ENCODE data around the gene VPS13D.
"Not testable (repeated sequence)": the region's sequence is repeated elsewhere in the genome, so short reads cannot be mapped to it uniquely, and the experiment has no call there.

Gene VPS13D

GRCh38 chr1:12468323-12468722 is 238.5 kb downstream of the VPS13D start:
- Histone ChIP-seq H3K79me2 (ENCODE audit: insufficient read depth, low read length) (no peaks in the 10 kb centered on the region), H3K27me3 (ENCODE audit: insufficient read depth, low read length, poor library complexity) (no peaks in the 10 kb centered on the region), H3K9me3 (ENCODE audit: insufficient read depth, low read length, severe bottlenecking) (no peaks in the 10 kb centered on the region), H3K4me1 (ENCODE audit: insufficient read depth, low read length) (peaks cover 41% of the 10 kb centered on the region), H3K36me3 (ENCODE audit: insufficient read depth, low read length) (0 out of 2 replicates have a peak, but pooled peaks cover 6% of the 10 kb centered on the region), H3K4me3 (ENCODE audit: low read depth in 1 of 2, low read length in 2 of 2) (no peak overlapping the region), H3K9ac (ENCODE audit: low read depth, low read length) (no peak overlapping the region), H2AFZ (ENCODE audit: low read depth, low read length) (no peak overlapping the region), H4K20me1 (ENCODE audit: insufficient read depth, low read length) (no peaks in the 10 kb centered on the region), H3K27ac (ENCODE audit: low read length) (no peak overlapping the region), H3K4me2 (ENCODE audit: insufficient read depth, low read length) (no peak overlapping the region)
- DNase-seq (no peak), ATAC-seq (ENCODE audit: insufficient read depth, low read depth) (no peak)
- TF ChIP-seq EZH2 (IDR thresholded peaks at IDR 0.05; ENCODE audit: borderline replicate concordance, low read depth, low read length, severe bottlenecking) (no peak), CTCF (IDR thresholded peaks at IDR 0.05; ENCODE audit: borderline replicate concordance, extremely low read depth, low read length, poor library complexity, severe bottlenecking) (no peak)

- Histone ChIP-seq H3K79me2 (ENCODE audit: insufficient read depth, low read length) (no peaks in the 10 kb centered on the region), H3K4me3 (ENCODE audit: low read depth in 1 of 2, low read length in 2 of 2) (no peak overlapping the region), H3K4me2 (ENCODE audit: insufficient read depth, low read length) (no peak overlapping the region), H3K4me1 (ENCODE audit: insufficient read depth, low read length) (peaks cover 53% of the 10 kb centered on the region), H3K27ac (ENCODE audit: low read length) (peak overlapping the region; percentile 98), H2AFZ (ENCODE audit: low read depth, low read length) (no peak overlapping the region), H3K27me3 (ENCODE audit: insufficient read depth, low read length, poor library complexity) (no peaks in the 10 kb centered on the region), H3K36me3 (ENCODE audit: insufficient read depth, low read length) (0 out of 2 replicates have a peak, but pooled peaks cover 6% of the 10 kb centered on the region), H3K9ac (ENCODE audit: low read depth, low read length) (no peak overlapping the region), H4K20me1 (ENCODE audit: insufficient read depth, low read length) (no peaks in the 10 kb centered on the region), H3K9me3 (ENCODE audit: insufficient read depth, low read length, severe bottlenecking) (no peaks in the 10 kb centered on the region)
- ATAC-seq (ENCODE audit: insufficient read depth, low read depth) (no peak), DNase-seq (no peak)
- TF ChIP-seq EZH2 (IDR thresholded peaks at IDR 0.05; ENCODE audit: borderline replicate concordance, low read depth, low read length, severe bottlenecking) (no peak), CTCF (IDR thresholded peaks at IDR 0.05; ENCODE audit: borderline replicate concordance, extremely low read depth, low read length, poor library complexity, severe bottlenecking) (no peak)
Measured at GRCh38 chr1:12469493-12469892, 239.7 kb downstream of the VPS13D start.

GRCh38 chr1:12469990-12470389 is 240.2 kb downstream of the VPS13D start:
- Histone ChIP-seq H3K36me3 (ENCODE audit: insufficient read depth, low read length) (0 out of 2 replicates have a peak, but pooled peaks cover 3% of the 10 kb centered on the region), H3K27me3 (ENCODE audit: insufficient read depth, low read length, poor library complexity) (no peaks in the 10 kb centered on the region), H3K4me3 (ENCODE audit: low read depth in 1 of 2, low read length in 2 of 2) (no peak overlapping the region), H3K9ac (ENCODE audit: low read depth, low read length) (no peak overlapping the region), H2AFZ (ENCODE audit: low read depth, low read length) (no peak overlapping the region), H4K20me1 (ENCODE audit: insufficient read depth, low read length) (no peaks in the 10 kb centered on the region), H3K4me1 (ENCODE audit: insufficient read depth, low read length) (peaks cover 58% of the 10 kb centered on the region), H3K4me2 (ENCODE audit: insufficient read depth, low read length) (no peak overlapping the region), H3K79me2 (ENCODE audit: insufficient read depth, low read length) (no peaks in the 10 kb centered on the region), H3K27ac (ENCODE audit: low read length) (peak overlapping the region; percentile 98), H3K9me3 (ENCODE audit: insufficient read depth, low read length, severe bottlenecking) (no peaks in the 10 kb centered on the region)
- TF ChIP-seq EZH2 (IDR thresholded peaks at IDR 0.05; ENCODE audit: borderline replicate concordance, low read depth, low read length, severe bottlenecking), result no peak
- no peak for TF ChIP-seq CTCF (IDR thresholded peaks at IDR 0.05; ENCODE audit: borderline replicate concordance, extremely low read depth, low read length, poor library complexity, severe bottlenecking)
- ATAC-seq (ENCODE audit: insufficient read depth, low read depth) (no peak), DNase-seq (no peak)

- not testable (repeated sequence) for H2AFZ ChIP-seq (ENCODE audit: low read depth, low read length); H3K4me2 ChIP-seq (ENCODE audit: insufficient read depth, low read length); H3K4me3 ChIP-seq (ENCODE audit: low read depth in 1 of 2, low read length in 2 of 2); H3K27me3 ChIP-seq (ENCODE audit: insufficient read depth, low read length, poor library complexity); H3K79me2 ChIP-seq (ENCODE audit: insufficient read depth, low read length); DNase-seq; H3K36me3 ChIP-seq (ENCODE audit: insufficient read depth, low read length); ATAC-seq (ENCODE audit: insufficient read depth, low read depth); H4K20me1 ChIP-seq (ENCODE audit: insufficient read depth, low read length); H3K9me3 ChIP-seq (ENCODE audit: insufficient read depth, low read length, severe bottlenecking)
- Histone ChIP-seq H3K4me1 (ENCODE audit: insufficient read depth, low read length) (peaks cover 67% of the 10 kb centered on the region), H3K27ac (ENCODE audit: low read length) (peak overlapping the region; percentile 98), H3K9ac (ENCODE audit: low read depth, low read length) (peak overlapping the region; percentile 63)
Measured at GRCh38 chr1:12470916-12471315, 241.1 kb downstream of the VPS13D start.
